Measurements from ENCODE around the gene RLF.
"Not testable (repeated sequence)": the region's sequence is repeated elsewhere in the genome, so short reads cannot be mapped to it uniquely, and the experiment has no call there.

RLF gene

DNA sequence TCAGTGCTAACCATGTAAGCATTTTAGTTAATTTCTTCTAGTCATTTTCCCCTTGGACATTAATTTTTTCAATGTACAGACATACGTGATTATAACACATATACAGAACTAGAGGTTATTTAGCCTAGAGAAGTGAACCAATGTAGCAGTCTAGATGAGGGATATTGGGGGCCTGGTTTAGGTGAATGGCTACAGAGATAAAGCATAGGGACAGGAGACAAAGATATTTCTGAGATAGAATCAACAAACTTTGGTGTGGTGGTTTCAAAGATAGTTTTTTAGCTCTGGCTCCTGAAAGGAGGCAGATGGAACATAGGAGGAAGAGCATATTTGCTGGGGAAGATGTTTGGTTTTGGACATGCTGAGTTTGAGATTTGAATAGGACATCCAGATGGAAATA is 23.0 kb downstream of the RLF start:
- no peak for TF ChIP-seq EZH2 (optimal IDR thresholded peaks at IDR 0.05; ENCODE audit: low read depth, low read length)
- TF ChIP-seq, protein P1, sequence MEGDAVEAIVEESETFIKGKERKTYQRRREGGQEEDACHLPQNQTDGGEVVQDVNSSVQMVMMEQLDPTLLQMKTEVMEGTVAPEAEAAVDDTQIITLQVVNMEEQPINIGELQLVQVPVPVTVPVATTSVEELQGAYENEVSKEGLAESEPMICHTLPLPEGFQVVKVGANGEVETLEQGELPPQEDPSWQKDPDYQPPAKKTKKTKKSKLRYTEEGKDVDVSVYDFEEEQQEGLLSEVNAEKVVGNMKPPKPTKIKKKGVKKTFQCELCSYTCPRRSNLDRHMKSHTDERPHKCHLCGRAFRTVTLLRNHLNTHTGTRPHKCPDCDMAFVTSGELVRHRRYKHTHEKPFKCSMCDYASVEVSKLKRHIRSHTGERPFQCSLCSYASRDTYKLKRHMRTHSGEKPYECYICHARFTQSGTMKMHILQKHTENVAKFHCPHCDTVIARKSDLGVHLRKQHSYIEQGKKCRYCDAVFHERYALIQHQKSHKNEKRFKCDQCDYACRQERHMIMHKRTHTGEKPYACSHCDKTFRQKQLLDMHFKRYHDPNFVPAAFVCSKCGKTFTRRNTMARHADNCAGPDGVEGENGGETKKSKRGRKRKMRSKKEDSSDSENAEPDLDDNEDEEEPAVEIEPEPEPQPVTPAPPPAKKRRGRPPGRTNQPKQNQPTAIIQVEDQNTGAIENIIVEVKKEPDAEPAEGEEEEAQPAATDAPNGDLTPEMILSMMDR (IDR thresholded peaks at IDR 0.05; ENCODE audit: low read length) = no peak
- H3K4me2 ChIP-seq (ENCODE audit: low read depth, low read length) = no peak overlapping the region

DNA sequence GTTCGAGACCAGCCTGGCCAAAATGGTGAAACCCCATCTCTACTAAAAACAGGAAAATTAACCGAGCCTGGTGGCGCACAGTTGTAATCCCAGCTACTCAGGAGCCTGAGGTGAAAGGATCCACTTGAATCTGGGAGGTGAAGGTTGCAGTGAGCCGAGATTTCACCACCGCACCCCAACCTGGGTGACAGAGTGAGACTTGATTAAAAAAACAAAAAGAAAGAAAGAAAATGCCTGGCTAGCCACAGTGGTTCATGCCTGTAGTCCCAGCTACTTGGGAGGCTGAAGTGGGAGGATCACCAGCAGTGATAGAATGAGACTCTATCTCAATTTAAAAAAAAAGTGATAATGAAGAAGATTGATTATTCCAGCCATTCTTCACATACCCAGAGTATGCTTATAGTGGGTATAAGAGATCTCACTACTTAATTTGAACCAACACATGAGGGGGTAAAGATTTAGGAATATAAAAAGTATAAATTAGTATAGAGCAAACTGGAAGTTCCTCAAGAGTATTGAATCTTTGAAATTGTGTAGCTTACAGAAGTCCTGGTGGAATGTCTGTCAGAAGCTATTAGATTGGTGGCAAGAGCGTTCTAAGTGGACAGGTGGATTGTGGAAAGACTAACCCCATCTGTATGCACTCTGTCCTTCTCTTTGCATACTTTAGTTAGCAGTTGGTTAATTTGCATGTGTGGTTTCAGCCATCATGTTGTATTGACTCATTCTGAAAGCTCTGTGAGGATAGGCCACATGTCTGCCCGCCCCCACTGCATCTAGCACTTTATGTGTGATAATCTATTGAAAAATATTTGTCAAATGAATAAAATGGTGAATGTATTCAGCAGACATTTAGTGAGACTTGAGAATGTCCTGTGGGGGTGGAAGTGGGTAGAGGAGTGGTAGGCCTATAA is 25.0 kb downstream of the RLF start:
- peak overlapping the region; percentile 49 for H3K27ac ChIP-seq (ENCODE audit: low read length)
- H4K20me1 ChIP-seq (ENCODE audit: insufficient read depth, low read length) = peaks cover 6% of the 10 kb centered on the region; the same call in 1 of the 2 replicates

More for the DNA sequence above, 23.0 kb downstream of the RLF start:
- Histone ChIP-seq H4K20me1 (ENCODE audit: insufficient read depth, low read length) (peaks cover 11% of the 10 kb centered on the region), H3K4me3 (ENCODE audit: low read length) (no peak overlapping the region), H3K27me3 (replicated peaks; ENCODE audit: insufficient read depth, low read length) (no peaks in the 10 kb centered on the region), H2AFZ (ENCODE audit: low read length) (no peak overlapping the region), H3F3A (ENCODE audit: insufficient read depth, low read length) (peaks cover 8% of the 10 kb centered on the region), H3K9me2 (replicated peaks; ENCODE audit: insufficient read depth, low read length) (no peaks in the 10 kb centered on the region), H3K9me3 (replicated peaks; ENCODE audit: insufficient read depth, low read length) (no peaks in the 10 kb centered on the region), H3K79me2 (ENCODE audit: low read length) (peaks cover 96% of the 10 kb centered on the region), H3K27ac (ENCODE audit: low read length) (no peak overlapping the region), H3K4me1 (ENCODE audit: low read length) (peaks cover 18% of the 10 kb centered on the region), H3K36me3 (replicated peaks; ENCODE audit: insufficient read depth, low read length) (no peaks in the 10 kb centered on the region; the same call in 1 of the 2 replicates), H3K9ac (ENCODE audit: low read length) (no peak overlapping the region)
- no peak for DNase-seq

DNA sequence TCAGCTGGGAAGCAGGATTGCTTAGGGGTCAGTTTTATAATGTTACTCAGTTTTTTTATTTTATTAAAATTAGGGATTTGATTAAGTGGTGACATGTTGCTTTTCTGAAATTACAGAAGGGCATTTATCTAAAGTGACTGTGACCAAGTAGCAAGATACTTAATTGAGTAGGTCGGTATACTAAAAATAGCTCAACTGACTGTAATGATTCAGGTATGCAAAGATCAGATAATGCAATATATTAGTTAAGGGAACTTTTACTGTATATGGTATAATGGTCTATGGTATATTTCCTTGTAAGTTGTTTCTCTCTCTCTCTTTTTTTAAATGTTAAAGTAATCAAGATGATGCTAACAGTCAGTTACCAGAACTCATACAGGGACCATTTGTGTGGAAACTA is 26.2 kb downstream of the RLF start:
- Histone ChIP-seq H4K20me1 (ENCODE audit: insufficient read depth, low read length) (peaks cover 6% of the 10 kb centered on the region; the same call in 1 of the 2 replicates), H3K36me3 (replicated peaks; ENCODE audit: insufficient read depth, low read length) (peaks cover 9% of the 10 kb centered on the region), H3K4me1 (ENCODE audit: low read length) (peaks cover 18% of the 10 kb centered on the region), H3F3A (ENCODE audit: insufficient read depth, low read length) (peaks cover 8% of the 10 kb centered on the region), H3K4me3 (ENCODE audit: low read length) (no peak overlapping the region), H3K4me2 (ENCODE audit: low read depth, low read length) (no peak overlapping the region), H3K27me3 (replicated peaks; ENCODE audit: insufficient read depth, low read length) (no peaks in the 10 kb centered on the region), H3K9me3 (replicated peaks; ENCODE audit: insufficient read depth, low read length) (no peaks in the 10 kb centered on the region), H3K79me2 (ENCODE audit: low read length) (peaks cover 89% of the 10 kb centered on the region), H3K27ac (ENCODE audit: low read length) (no peak overlapping the region), H3K9ac (ENCODE audit: low read length) (no peak overlapping the region), H3K9me2 (replicated peaks; ENCODE audit: insufficient read depth, low read length) (no peaks in the 10 kb centered on the region), H2AFZ (ENCODE audit: low read length) (no peak overlapping the region)
- TF ChIP-seq EZH2phosphoT487 (IDR thresholded peaks at IDR 0.05; ENCODE audit: low read length) (no peak), EZH2 (optimal IDR thresholded peaks at IDR 0.05; ENCODE audit: low read depth, low read length) (no peak)
- TF ChIP-seq, protein P1 (IDR thresholded peaks at IDR 0.05; ENCODE audit: low read length) = no peak
- no peak for DNase-seq

More for the DNA sequence above, 25.0 kb downstream of the RLF start:
- peak; percentile 82 for DNase-seq
- Histone ChIP-seq H3K9me3 (replicated peaks; ENCODE audit: insufficient read depth, low read length) (no peaks in the 10 kb centered on the region), H3F3A (ENCODE audit: insufficient read depth, low read length) (peaks cover 8% of the 10 kb centered on the region), H3K9me2 (replicated peaks; ENCODE audit: insufficient read depth, low read length) (no peaks in the 10 kb centered on the region), H3K79me2 (ENCODE audit: low read length) (peaks cover 96% of the 10 kb centered on the region), H3K4me2 (ENCODE audit: low read depth, low read length) (peak overlapping the region; percentile 55), H2AFZ (ENCODE audit: low read length) (no peak overlapping the region), H3K4me1 (ENCODE audit: low read length) (peaks cover 18% of the 10 kb centered on the region), H3K4me3 (ENCODE audit: low read length) (no peak overlapping the region), H3K36me3 (replicated peaks; ENCODE audit: insufficient read depth, low read length) (peaks cover 9% of the 10 kb centered on the region), H3K27me3 (replicated peaks; ENCODE audit: insufficient read depth, low read length) (no peaks in the 10 kb centered on the region), H3K9ac (ENCODE audit: low read length) (no peak overlapping the region)
- no peak for TF ChIP-seq EZH2phosphoT487 (IDR thresholded peaks at IDR 0.05; ENCODE audit: low read length)
- TF ChIP-seq, protein P1 (IDR thresholded peaks at IDR 0.05; ENCODE audit: low read length) = no peak
- no peak for TF ChIP-seq EZH2 (optimal IDR thresholded peaks at IDR 0.05; ENCODE audit: low read depth, low read length)

DNA sequence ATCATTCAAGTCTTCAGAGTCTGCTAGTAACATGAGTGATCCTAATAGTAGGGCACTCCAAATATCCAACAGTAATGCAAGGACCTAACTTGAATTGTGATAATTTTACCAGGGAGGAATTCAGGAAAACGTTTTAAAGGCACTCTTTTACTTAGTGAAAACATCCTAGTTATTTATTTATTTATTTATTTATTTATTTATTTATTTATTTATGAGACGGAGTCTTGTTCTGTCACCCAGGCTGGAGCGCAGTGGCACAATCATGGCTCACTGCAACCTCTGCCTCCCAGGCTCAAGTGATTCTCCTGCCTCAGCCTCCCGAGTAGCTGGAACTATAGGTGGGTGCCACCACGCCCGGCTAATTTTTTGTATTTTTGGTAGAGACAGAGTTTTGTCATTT is 33.5 kb downstream of the RLF start:
- not testable (repeated sequence) for H2AFZ ChIP-seq (ENCODE audit: low read length); DNase-seq; H3K9ac ChIP-seq (ENCODE audit: low read length); H3K27me3 ChIP-seq (replicated peaks; ENCODE audit: insufficient read depth, low read length); H3K9me3 ChIP-seq (replicated peaks; ENCODE audit: insufficient read depth, low read length); H3K27ac ChIP-seq (ENCODE audit: low read length); H3K4me1 ChIP-seq (ENCODE audit: low read length); H4K20me1 ChIP-seq (ENCODE audit: insufficient read depth, low read length); H3K36me3 ChIP-seq (replicated peaks; ENCODE audit: insufficient read depth, low read length); H3K4me2 ChIP-seq (ENCODE audit: low read depth, low read length); H3K4me3 ChIP-seq (ENCODE audit: low read length); H3K9me2 ChIP-seq (replicated peaks; ENCODE audit: insufficient read depth, low read length); H3F3A ChIP-seq (ENCODE audit: insufficient read depth, low read length)
- peaks cover 47% of the 10 kb centered on the region for H3K79me2 ChIP-seq (ENCODE audit: low read length)

Measured in MM.1S (cell line).